Common myeloid progenitor, CD34-positive (primary cell): ENCODE results near the gene OAS2.

ENCODE experiments used
- CTCF ChIA-PET: fragments of 350-600 bp; sonication (Branson Sonifier 250); formaldehyde crosslinking; loops from one replicate; lab custom pipeline; 2021; ENCODE audit warnings: antibody characterized with exemption; lab: Charles Lee
- POLR2A ChIA-PET: fragments of 350-600 bp; sonication (Branson Sonifier 250); formaldehyde crosslinking; loops from one replicate; lab custom pipeline; 2021; ENCODE audit warnings: antibody characterized with exemption; lab: Charles Lee
- DNase-seq, 3 donors: peaks; one replicate each; pipeline versions ENCODE4 v3.0.0 to v3.0.0-alpha.2; 2013
- H3K27ac ChIP-seq, 2 experiments: 1 replicate in 1 of 2; 2 replicates in 1 of 2; pipeline ENCODE4 v1.7.0; 2013; ENCODE audit warnings: inconsistent platforms in 2 of 2, low read length in 2 of 2, mild to moderate bottlenecking in 2 of 2, low read depth in 1 of 2, moderate library complexity in 1 of 2; ENCODE audit not compliant: severe bottlenecking in 2 of 2, insufficient read depth in 1 of 2, poor library complexity in 1 of 2
- H3K27me3 ChIP-seq, 5 experiments: replicated peaks in 2 of 5; 1 replicate in 3 of 5; 2 replicates in 2 of 5; pipeline versions ENCODE4 v1.6.1 to v1.7.0; 2013; ENCODE audit warnings: low read length in 4 of 5, mild to moderate bottlenecking in 2 of 5, moderate library complexity in 2 of 5, inconsistent platforms in 1 of 5; ENCODE audit not compliant: insufficient read depth in 5 of 5, control insufficient read depth in 4 of 5
- H3K36me3 ChIP-seq, 4 experiments: 1 replicate in 2 of 4; 2 replicates in 2 of 4; pipeline versions ENCODE4 v1.6.1 to v1.7.0; 2013; ENCODE audit warnings: low read length in 3 of 4, control low read depth in 1 of 4, mild to moderate bottlenecking in 1 of 4; ENCODE audit not compliant: control insufficient read depth in 4 of 4, insufficient read depth in 4 of 4
- H3K4me1 ChIP-seq, 4 experiments: 1 replicate in 3 of 4; 2 replicates in 1 of 4; pipeline versions ENCODE4 v1.6.1 to v1.7.1; 2013; ENCODE audit warnings: low read length in 3 of 4, mild to moderate bottlenecking in 3 of 4, control low read depth in 1 of 4, inconsistent platforms in 1 of 4, moderate library complexity in 1 of 4; ENCODE audit not compliant: control insufficient read depth in 4 of 4, insufficient read depth in 4 of 4; ENCODE audit errors: control extremely low read depth in 1 of 4
- H3K4me3 ChIP-seq, 7 experiments: 1 replicate in 4 of 7; 2 replicates in 3 of 7; pipeline versions ENCODE4 v1.5.1 to v1.7.0; 2013; ENCODE audit warnings: mild to moderate bottlenecking in 7 of 7, low read length in 6 of 7, moderate library complexity in 6 of 7, inconsistent platforms in 2 of 7, low read depth in 2 of 7, control low read depth in 1 of 7; ENCODE audit not compliant: insufficient read depth in 4 of 7, control insufficient read depth in 1 of 7; ENCODE audit errors: extremely low read depth in 1 of 7
- H3K9me3 ChIP-seq, 5 experiments: 1 replicate in 4 of 5; 2 replicates in 1 of 5; pipeline versions ENCODE4 v1.6.1 to v1.7.1; 2013; ENCODE audit warnings: low read length in 4 of 5, mild to moderate bottlenecking in 2 of 5, inconsistent platforms in 1 of 5, low read depth in 1 of 5, moderate library complexity in 1 of 5; ENCODE audit not compliant: control insufficient read depth in 4 of 5, insufficient read depth in 2 of 5; ENCODE audit errors: control extremely low read depth in 1 of 5
- WGBS: methylation state at CpG from one replicate; pipeline ENCODE4 v1.1.5; 2013; ENCODE audit not compliant: insufficient coverage; 5-methylcytosine and 5-hydroxymethylcytosine counted together

The OAS2 gene

GRCh38 chr12:112936264-112936663 lies 42.1 kb upstream of the OAS2 start:
- Histone ChIP-seq H3K4me1 (peaks cover 0 to 27% (median 24%) of the 10 kb centered on the region in 4 experiments), H3K9me3 (no peaks in the 10 kb centered on the region), H3K27me3 (no peaks in the 10 kb centered on the region), H3K4me3 (no peak overlapping the region), H3K36me3 (no peaks in the 10 kb centered on the region), H3K27ac (no peak overlapping the region)
- WGBS: 100% methylated on average over 1 of the region's 1 CpG
- ChIA-PET CTCF (no interaction called here), POLR2A (no interaction called here)
- no peak for DNase-seq

GRCh38 chr12:112936927-112937326 lies 41.4 kb upstream of the OAS2 start:
- H3K27ac ChIP-seq: no peak overlapping the region
- no peaks in the 10 kb centered on the region for H3K9me3 ChIP-seq
- ChIA-PET POLR2A (no interaction called here), CTCF (interaction anchor here (0.6 to 0.8 kb wide), 2 partner anchors 9 to 56 kb away, joined by 3 read pairs; no protein-coding TSS in a partner anchor)
- no peak overlapping the region for H3K4me3 ChIP-seq
- no peaks in the 10 kb centered on the region for H3K27me3 ChIP-seq
- 0% methylated on average over 1 of the region's 2 CpGs for WGBS
- H3K4me1 ChIP-seq: peaks cover 0 to 27% (median 24%) of the 10 kb centered on the region in 4 experiments
- H3K36me3 ChIP-seq: peaks cover 0 to 4% (median 0%) of the 10 kb centered on the region in 4 experiments
- DNase-seq: peak in 2 of 3 donors; percentile 48 to 60

- peak; percentile 85 to 92 (median 91) for DNase-seq
- H3K36me3 ChIP-seq: peaks cover 0 to 6% (median 0%) of the 10 kb centered on the region in 4 experiments
- H3K27ac ChIP-seq: peak within 1 kb of the TSS in 1 of 2 experiments; percentile 63
- 3% methylated on average over 43 of the region's 50 CpGs for WGBS
- POLR2A ChIA-PET: no interaction called here
- peaks cover 0 to 27% (median 24%) of the 10 kb centered on the region in 4 experiments for H3K4me1 ChIP-seq
- peak within 1 kb of the TSS; percentile 75 to 95 (median 84) for H3K4me3 ChIP-seq
- CTCF ChIA-PET: interaction anchor here (0.9 to 1.4 kb wide), 3 partner anchors 10 to 38 kb away, joined by 3 to 4 read pairs (median 3); no protein-coding TSS in a partner anchor
- no peaks in the 10 kb centered on the region for H3K27me3 ChIP-seq
- no peaks in the 10 kb centered on the region for H3K9me3 ChIP-seq
These were observed 40.3 kb upstream of the OAS2 start, which contains the start of gene OAS3 for GRCh38 chr12:112937741-112938719. Gene OAS3, plus strand, starts transcription at chr12:112938474. Its CDS starts 57 bp downstream, at chr12:112938531.

GRCh38 chr12:112938751-112939150 lies 39.6 kb upstream of the OAS2 start:
- Histone ChIP-seq H3K9me3 (no peaks in the 10 kb centered on the region), H3K27ac (peak overlapping the region in 1 of 2 experiments; percentile 63), H3K4me3 (peak overlapping the region; percentile 75 to 95 (median 84)), H3K4me1 (peaks cover 0 to 27% (median 24%) of the 10 kb centered on the region in 4 experiments), H3K36me3 (peaks cover 0 to 6% (median under 1%) of the 10 kb centered on the region in 4 experiments), H3K27me3 (no peaks in the 10 kb centered on the region)
- ChIA-PET POLR2A (no interaction called here), CTCF (interaction anchor here (1.4 kb wide), 1 partner anchor 38 kb away, joined by 4 read pairs; no protein-coding TSS in a partner anchor)
- DNase-seq: peak in 1 of 3 donors; percentile 24
- 10% methylated on average over 5 of the region's 11 CpGs for WGBS

- CTCF ChIA-PET: interaction anchor here (0.8 to 1.5 kb wide), 3 partner anchors 9 to 90 kb away, joined by 3 to 5 read pairs (median 3); no protein-coding TSS in a partner anchor
- POLR2A ChIA-PET: interaction anchor here (1.2 kb wide), 1 partner anchor 9 kb away, joined by 4 read pairs; no protein-coding TSS in a partner anchor
- no peaks in the 10 kb centered on the region for H3K9me3 ChIP-seq
- peaks cover 0 to 15% (median 4%) of the 10 kb centered on the region in 4 experiments for H3K36me3 ChIP-seq
- DNase-seq: peak in 2 of 3 donors; percentile 25 to 48
- WGBS: 6% methylated on average over 6 of the region's 7 CpGs
- H3K27ac ChIP-seq: no peak overlapping the region
- H3K4me3 ChIP-seq: peak overlapping the region in 6 of 7 experiments; percentile 8 to 95 (median 58)
- H3K27me3 ChIP-seq: no peaks in the 10 kb centered on the region
- peaks cover 0 to 27% (median 24%) of the 10 kb centered on the region in 4 experiments for H3K4me1 ChIP-seq
These were observed 38.4 kb upstream of the OAS2 start for GRCh38 chr12:112939761-112940381.

GRCh38 chr12:112941528-112942335 lies 36.6 kb upstream of the OAS2 start:
- Histone ChIP-seq H3K27me3 (no peaks in the 10 kb centered on the region), H3K4me1 (peaks cover 0 to 27% (median 24%) of the 10 kb centered on the region in 4 experiments), H3K4me3 (no peak overlapping the region), H3K36me3 (peaks cover 4 to 28% (median 11%) of the 10 kb centered on the region in 4 experiments), H3K9me3 (no peaks in the 10 kb centered on the region), H3K27ac (no peak overlapping the region)
- WGBS: 90% methylated on average over 16 of the region's 16 CpGs
- ChIA-PET POLR2A (no interaction called here), CTCF (interaction anchor here (0.9 kb wide), 1 partner anchor 17 kb away, joined by 3 read pairs; no protein-coding TSS in a partner anchor)
- DNase-seq: no peak
